ENCODE results near the gene TACO1.

The TACO1 gene

GRCh38 chr17:63601439-63602371 lies 1.0 kb downstream of the TACO1 start:
- DNase-seq = no peak

DNA sequence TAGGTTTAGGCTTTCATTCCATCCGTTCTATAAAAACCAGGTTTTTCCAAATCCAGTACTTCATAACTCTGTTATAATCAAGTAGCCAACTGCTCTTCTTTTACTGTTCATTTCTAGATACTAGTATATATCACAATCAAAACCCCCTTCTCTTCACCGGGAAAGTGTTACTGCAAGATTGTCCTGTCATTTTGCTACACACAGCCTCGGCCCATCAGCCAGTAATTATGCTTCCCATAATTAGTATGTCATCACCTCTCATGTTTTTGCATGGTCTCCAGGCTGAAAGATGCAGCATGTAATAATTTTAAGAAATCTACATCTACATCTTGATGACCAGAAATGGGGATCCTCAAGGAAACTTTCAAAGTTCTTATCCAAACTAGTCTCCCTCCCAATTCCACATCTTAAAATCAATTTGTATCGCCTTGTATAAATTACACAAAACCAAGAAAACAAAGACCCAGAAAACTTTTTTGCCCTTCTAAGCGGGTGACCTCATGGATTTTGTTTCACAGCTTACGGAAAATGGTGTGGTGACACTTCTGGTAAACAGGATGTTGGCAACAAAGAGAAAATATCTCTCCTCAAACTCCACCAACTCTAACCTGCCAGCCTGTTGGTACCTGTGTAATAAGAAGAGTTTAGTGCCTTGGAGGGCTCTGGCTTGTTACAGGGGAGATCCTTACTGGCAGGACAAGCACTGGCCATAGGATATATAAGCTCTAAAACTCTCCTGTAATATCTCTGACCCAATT lies 9.3 kb downstream of the TACO1 start:
- peak; percentile 33 for DNase-seq

DNA sequence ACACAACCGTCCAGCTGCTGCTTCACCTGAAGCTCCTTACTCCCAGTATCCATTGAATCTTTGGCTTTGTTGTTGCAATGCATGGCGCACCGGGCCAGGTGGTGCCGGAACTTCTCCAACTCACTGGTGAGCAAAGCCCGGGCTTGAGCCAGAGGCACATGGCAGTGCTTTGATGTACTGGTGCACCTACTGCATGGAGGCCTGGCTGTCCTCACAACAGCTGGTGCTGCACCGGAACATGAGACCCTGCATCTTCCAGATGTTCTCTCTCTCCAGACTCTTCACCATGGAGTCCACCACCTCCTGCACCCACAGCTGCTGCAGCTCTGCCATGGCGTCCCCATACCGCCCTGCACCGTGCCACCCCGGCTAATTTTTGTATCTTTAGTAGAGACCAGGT lies 10.2 kb downstream of the TACO1 start:
- no peak for DNase-seq

DNA sequence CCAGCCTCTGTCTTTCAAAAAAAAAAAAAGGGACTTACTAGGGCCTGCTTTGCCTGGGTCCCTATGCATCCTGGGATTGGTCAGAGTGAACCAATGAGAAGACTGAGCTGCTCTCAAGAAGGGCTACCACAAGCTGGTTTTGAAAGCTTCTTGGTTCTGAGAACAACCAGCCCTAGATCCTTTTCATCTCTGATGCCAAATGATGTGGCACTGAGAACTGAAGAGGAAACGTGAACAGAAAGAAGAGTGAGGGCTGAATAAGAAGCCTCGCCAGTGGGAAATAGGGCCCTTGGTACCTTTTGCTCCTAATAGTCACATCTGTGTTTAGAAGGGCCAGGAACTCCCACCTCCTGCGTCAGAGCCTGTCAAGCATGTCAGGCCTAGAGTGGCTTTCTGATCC lies 10.7 kb downstream of the TACO1 start:
- peak; percentile 20 for DNase-seq

- DNase-seq = no peak
These were observed 13.0 kb downstream of the TACO1 start for GRCh38 chr17:63613663-63614062.

DNA sequence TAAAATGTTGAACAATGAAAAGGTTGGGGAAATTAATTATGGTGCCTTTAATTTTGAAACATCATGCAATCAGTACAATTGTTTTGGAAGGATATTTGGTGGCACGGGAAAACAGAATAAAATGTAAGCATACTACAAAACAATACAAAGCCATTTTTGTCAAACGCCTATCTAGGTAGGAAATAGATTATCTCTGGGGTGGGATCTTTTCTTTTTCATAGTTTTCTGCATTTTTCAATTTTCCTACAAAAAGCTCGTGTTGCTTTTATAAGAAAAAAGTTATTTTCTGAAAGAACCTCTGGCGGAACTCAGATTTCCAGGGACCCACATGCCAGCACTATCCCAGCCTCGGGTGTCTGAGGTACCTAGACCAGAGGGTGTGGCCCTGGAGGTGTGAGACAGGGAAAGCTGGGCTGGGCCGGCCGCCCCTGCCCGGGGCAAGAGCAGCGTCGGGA lies 20.6 kb downstream of the TACO1 start:
- no peak for DNase-seq

- peak; percentile 97 for DNase-seq
These were observed 21.2 kb downstream of the TACO1 start, which contains the start of gene MAP3K3 for GRCh38 chr17:63621684-63622573. TSS of gene MAP3K3 (plus strand) at chr17:63622417. CDS start at chr17:63622760, 343 bp downstream.

GRCh38 chr17:63622574-63623390 lies 22.1 kb downstream of the TACO1 start:
- DNase-seq = peak; percentile 59

DNA sequence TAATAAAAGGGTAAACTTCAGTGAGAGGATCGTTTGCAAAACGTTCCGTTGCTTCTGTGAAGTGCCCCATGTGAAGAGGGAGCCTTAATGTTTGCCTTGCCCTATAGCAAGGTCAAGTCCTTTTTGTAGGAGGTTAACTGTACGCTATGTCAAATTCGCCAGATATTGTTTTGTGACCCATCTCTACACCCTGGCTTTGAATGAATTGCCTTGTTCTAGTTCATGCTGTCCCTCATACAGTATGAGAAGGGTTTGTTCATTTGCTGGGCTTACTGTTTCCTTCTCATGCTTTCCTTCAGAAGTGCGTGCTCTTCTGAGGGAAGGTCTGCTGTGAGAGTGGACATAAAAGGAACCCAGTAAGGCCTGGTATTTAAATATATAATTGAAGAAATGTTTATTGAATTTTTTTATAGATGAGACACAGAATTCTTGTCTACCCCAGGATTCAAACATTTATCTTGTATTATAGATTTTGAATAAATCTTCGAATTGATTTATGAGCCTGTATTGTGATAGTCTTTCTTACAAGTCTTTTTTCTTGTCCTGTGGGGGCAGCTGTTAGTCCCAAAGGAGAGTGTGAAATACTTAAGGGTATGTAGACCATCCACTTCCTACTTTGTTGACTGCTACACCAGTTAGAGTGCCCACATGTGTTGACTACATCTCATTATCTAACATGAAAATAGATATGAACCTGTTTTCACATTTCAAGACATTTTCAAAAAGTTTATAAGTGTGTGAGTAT lies 23.3 kb downstream of the TACO1 start:
- no peak for DNase-seq

- DNase-seq = no peak
These were observed 23.8 kb downstream of the TACO1 start for GRCh38 chr17:63624531-63624880.

GRCh38 chr17:63626551-63627180 lies 26.0 kb downstream of the TACO1 start:
- no peak for DNase-seq

- DNase-seq = no peak
These were observed 28.9 kb downstream of the TACO1 start for GRCh38 chr17:63629627-63630026.

DNA sequence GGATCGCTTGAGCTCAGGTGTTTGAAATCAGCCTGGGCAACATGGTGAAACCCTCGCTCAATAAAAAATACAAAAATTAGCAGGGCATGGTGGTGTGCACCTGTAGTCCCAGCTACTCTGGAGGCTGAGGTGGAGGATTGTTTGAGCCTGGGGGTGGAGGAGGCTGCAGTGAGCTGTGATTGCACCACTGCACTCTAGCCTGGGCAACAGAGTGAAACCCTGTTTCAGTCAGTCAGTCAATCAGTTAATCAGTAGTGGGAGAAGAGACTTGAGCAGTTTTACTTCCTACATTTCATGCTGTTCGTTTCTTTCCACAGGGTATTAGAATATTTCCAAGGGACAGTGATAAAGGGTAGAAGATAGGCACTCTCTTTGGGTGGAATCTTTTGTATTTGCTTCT lies 30.4 kb downstream of the TACO1 start:
- no peak for DNase-seq

DNA sequence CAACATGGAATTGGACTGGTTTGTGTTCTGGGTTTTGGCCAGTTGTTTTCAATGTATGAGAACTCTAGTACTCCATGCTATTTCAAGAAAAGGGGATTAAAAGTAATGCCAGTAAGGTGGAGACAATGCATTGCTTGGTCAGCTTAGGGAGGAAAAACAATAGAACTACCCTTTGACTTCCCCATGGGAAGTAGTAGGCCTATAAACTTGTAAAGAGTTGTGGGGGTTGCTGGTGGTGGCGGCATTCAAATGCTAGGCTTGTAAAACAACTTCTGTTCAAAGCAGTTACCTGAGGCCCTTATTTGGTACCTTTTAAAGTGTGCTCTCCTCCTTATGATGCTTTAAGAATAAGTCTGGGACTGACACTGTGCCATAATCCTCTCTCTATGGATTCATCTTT lies 30.9 kb downstream of the TACO1 start:
- no peak for DNase-seq

- no peak for DNase-seq
These were observed 33.0 kb downstream of the TACO1 start for GRCh38 chr17:63633742-63634141.

DNA sequence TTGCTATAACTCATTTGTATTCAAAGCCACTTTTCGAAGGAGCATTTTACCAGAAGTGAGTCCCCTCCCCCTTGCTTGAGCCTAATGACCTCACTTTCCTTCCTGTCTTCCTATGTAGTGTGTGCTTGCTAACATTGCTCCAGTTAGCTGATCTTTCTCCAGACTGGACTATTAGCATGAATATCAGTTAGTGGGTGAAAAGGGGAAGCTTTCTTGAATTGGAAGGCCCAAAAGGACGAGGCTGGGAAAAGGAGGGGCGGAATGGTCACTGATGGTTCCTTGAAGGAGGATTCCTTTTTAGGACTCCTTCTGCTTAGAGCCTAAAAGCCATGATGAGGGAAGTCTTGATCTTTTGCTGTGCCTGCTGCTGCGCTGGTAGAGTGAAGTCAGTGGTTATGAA lies 33.5 kb downstream of the TACO1 start:
- DNase-seq = no peak

GRCh38 chr17:63634816-63635215 lies 34.1 kb downstream of the TACO1 start:
- no peak for DNase-seq

- DNase-seq = no peak
These were observed 34.6 kb downstream of the TACO1 start for GRCh38 chr17:63635290-63635689.

DNA sequence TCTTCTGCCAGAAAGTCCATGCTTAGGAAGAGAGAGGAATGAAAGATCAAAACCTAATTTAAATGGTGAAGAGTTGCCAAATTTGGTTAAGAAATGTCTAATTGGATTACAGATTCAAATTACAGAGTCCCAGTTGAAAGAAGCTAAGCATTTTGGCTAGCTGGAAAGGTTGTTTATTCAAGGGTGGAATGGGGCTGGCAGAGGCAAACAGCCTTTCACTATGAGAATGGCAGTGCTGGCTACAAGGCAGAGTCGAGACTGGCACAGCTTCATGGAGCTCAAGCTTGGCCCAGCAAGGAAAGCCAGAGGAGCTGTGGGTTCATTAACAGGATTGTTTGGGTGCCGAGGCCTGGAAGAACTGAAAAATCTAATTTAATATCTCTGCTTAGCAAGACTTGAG lies 35.1 kb downstream of the TACO1 start:
- no peak for DNase-seq

- DNase-seq = no peak
These were observed 38.4 kb downstream of the TACO1 start for GRCh38 chr17:63639125-63639524.

DNA sequence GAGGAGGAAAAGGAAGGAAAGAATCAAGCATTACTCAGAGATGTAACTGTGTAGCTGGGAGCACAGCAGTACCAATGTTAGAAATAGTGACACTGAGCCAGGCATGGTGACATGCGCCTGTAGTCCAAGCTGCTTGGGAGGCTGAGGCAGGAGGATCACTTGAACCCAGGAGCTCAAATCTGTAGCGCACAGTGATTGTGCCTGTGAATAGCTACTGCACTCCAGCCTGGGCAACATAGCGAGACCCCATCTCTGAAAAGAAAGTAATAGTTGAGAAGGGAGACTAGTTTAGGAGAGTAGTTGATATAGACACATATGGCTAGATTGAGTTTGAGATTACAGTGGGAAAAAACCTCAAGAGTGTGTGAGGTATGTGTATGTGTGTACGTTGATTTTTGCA lies 39.3 kb downstream of the TACO1 start:
- no peak for DNase-seq

Data from CD4-positive, alpha-beta T cell treated with Interleukin-6 for 4 hours (primary cell).